GM18909 (cell line): ENCODE results near the gene ZBTB7C.

ENCODE experiments used
- ATAC-seq: cut with Tn5 transposase; IDR thresholded peaks from one replicate; pipeline ENCODE4 v1.9.1; 2021; ENCODE audit warnings: mild to moderate bottlenecking; ENCODE audit not compliant: unreplicated experiment, poor library complexity

ZBTB7C gene

DNA sequence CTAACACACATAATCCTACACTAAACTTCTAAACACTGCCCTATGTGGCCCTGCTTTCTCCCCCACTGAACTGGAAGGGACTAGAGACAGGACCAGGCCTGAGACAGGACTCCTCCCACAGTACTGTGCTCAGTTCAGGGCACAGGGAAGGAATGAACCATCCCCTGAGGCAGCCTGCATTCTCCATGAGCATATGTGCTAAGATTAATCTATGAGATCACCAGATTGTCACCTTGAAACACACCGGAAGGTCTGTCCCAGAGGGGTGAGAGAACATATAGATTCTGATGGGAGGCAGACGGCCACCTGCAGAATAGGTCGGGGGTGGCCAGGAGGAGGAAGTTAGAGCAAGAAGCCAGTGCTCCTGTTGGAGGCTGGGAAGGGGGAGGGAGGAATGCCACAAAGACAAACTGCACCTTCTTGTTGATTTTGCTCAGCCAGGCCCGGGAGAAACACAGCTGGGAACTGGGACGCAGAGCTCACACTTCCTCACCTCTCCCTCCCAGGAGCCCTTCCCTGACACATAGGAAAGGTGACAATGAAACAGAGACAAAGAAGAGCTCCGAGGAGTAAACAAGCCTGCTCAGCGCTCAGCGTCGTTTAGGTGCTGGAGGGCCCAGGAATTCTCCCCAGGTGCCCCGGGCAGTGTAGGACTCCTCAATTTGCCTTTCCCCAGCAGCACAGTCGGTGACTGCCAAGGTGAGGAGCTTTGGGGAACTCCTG, 52.1 kb downstream of the ZBTB7C start:
- ATAC-seq: no peak

DNA sequence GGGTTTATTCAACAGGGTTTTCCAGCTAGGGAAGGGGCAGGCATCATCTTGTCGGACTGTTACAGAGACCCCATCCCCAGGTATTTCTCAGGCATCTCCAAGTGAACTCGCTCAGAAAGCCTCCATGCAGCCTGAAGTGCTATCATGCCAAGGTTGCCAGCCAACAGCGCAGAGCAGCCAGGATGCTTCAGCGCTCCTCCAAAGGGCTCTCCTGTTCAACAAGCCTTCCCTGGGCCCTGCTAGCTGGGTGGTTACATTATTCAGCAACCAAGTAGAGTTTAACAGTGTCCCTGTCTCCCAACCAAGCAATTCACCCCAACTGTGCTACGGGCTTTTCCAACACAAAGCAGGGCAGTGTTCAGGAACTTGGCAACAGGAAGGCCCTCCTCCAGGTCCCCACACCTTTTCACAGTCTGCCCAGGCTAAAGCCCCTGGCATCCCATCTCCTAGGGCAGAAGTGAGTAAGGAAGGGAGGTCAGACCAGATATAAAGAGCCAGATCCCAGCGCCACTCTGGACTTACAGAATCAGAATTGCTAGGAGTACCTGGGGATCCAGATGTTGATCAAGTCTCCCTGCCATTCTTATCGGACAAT, 52.9 kb downstream of the ZBTB7C start:
- ATAC-seq: no peak

DNA sequence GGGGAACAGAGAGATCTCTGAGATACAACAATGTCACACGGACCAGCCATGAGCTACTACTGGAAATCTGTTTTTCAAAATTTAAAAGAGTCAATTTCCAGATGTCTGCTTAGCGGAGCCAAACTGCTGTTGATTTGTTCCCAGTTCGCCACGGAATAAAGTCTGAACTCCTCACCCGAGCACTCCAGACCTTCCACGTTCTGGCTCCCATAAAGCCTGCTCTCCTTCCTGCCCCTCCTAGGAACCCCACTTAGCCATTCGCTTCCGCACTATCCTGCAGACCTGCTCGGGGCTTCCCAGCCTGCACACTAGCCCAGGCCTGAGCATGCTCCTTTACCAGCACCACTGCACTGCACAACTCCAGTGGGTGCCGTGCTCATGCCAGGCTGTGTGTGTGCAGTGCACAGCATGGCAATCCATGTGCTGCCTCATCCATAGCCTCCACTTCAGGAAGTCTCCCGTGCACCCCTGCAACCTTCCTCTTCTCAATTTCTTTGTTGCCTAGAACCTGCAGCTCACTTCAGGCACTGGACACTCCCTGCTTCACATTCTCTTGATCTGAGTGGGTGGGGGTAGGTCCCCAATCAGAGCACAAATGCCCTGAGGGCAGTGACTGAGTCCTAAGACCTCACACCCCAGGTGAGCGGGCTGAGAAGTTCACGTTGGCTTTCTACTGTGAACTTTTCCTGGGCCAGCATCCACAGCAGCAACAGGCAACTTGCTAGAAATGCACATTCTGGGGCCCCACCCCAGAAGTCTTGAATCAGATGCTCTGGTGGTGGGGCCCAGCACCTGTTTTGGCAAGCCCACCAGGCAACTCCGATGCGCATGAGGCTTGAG, 53.7 kb downstream of the ZBTB7C start:
- ATAC-seq: no peak

DNA sequence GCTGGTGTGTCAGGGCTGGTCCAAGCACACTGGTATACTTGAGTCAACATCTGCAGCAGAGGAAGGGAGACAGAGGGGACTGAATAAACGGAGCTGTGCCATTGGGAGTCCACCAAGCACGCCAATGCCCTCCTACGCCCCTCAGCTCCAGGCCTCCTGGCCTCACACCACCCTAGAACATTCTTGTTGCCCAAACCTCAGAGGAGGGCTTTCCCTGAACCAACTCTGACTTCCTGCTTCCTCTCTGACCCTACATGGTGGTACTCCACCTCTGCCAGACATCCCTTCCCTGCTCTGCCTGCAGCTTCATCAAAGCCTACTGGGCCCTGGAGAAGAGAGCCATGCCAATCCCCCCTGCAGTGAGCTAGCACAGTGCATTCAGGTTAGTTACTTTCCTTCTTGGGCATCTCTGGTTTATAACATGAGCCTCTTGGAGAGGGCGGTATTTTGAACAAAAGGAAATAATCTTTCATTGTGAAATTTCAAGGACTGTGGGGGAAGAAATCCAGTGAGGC, 54.4 kb downstream of the ZBTB7C start:
- no peak for ATAC-seq

DNA sequence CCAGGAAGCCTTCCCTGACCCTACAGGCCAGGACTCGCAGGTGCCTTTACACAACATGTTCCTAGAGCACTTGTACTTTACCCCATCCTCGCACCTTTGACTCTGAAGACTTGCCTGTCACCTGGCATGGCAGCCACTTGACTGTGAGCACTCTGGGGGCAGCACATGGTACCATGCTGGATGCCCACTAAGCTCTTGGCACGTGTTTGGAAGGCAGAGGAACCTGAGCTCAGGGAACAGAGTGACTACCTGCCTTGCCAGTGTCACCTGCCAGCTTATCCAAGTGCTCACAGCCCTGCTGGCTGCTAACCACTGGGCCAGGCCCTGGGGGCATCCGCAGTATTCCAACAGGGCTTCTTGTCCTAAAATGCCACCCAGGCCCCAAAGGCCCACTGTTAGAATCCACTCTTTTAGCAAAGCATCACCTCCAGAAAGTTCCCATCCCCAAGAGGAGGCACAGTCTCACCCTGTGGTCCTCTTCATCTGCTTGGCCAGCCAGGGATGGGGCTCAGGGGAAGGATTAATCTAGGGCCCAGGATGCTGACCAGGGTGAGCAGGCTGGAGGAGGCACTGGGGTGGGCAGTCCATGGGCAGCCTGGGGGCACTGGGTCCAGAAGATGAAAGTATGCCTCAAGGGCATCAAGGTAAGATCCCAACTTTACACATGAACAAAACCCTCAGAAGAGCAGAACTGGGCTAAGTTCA, 57.0 kb downstream of the ZBTB7C start:
- ATAC-seq: no peak

DNA sequence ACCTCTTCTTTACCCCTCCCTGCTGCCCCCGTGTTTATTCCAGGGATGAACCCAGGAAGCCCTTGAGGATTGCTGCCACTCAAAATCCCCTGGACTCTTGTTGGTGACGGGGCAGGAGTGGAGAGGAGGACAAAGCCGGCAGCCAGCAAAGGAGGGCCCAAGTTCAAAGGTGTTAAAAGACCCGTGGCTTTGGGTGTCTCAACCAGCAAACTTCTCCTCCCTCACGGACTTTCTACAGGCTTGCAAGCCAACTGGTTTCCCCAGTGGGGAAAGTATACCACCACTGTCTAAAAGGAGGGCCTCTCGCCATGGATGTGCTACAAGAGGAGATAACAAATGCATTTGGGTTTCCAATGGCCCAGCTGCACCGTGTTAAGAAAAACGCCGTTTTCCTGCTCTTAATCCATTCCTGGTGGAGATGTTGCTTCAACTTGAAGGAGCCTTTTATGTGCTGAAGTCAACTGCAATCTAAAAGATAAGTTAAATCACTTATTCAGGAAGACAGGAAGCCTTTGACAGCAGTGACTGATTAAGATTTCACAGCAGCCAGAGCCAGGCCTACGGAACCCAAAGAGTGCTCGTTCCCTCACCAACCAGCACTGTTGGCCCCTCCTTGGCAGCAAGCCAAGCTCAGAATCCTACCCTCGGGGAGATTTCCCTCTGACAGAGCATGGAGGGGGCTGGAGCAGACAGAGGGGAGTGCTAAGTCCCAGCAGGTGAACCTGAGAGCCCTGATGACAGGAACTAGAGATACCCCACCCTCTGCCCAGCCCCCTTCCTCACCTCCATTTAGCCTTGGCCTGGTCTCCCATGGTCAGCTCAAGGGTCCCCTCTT, 57.8 kb downstream of the ZBTB7C start:
- no peak for ATAC-seq

DNA sequence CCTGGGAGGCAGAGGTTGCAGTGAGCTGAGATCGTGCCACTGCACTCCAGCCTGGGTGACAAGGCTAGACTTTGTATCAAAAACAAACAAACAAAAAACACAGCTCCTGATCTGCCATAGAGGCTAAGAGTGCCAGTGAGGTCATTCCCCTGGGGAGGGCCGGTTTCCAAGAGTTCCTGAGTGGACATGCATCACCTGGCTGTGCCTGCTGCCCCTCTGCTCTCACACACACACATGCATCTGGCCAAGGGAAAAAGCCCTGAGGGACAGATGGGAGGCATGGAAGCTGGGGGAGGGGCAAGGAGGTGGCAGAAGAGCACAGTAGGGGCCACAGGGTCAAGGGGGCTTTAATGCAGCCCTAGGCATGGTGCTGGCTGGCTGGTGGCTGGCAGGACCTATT, 60.4 kb downstream of the ZBTB7C start:
- ATAC-seq: no peak

DNA sequence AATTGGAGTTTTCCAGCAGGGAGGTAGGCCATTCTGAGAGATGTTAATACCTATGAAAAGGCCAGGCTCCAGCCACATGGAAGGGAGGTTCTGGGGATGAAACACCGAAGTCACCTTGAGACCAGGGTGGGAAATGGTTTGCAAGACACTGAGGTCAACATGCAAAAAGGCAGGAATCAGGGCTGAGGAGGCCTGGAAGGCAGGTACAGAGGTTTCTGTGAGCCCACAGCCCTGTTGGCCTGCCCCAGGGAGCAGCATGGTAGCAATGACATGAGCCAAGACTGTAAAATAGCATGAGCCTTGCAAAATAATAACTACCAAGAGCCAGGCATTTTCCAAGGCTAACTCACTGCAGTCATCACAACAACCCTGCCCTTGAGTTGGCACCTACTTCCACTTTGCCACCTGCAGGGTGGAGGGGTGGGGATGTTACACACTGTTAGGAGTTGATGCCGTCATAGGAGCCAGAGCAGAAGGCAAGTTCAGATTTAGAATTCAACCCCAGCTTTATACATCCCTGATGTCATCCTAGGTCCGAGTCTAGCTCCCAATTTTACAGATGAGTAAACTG, 61.3 kb downstream of the ZBTB7C start:
- ATAC-seq: no peak

DNA sequence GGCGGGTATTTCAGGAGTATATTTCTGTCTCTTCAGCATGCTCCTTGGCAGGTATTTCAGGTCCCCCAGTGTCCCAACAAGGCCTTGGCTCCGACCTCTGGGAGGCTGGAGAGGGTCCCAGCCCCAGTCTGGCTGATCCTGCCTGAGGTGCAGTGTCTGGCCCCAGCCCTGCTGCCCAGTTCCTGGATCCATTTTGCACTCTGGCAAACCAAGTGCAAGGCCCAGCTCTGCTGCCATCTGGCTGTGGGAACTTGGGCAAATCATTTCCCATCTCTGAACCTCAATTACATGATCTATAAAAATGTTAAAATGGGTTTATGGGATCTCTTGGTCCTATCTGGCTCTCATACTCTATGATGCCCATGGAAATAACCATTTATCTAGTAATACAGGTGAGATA, 63.6 kb downstream of the ZBTB7C start:
- no peak for ATAC-seq

DNA sequence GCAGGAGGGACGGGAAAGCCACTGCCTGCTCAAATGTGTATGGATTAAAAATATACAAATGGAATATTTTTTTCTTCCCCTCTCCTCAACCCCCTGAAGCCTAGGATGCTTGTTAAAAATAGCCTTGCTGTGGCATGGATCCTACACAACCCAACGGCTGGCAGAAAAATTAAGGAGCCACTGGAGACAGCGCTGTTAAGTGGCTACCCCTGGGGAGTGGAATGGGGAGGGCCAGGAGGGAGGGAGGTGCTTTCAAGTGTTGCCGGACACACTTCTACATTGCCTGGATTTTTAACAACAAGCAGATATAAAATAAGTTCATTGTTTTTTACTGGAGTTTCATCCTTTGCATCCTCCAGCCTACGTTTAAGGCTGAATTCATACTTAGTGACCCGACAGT, 66.6 kb downstream of the ZBTB7C start:
- ATAC-seq: no peak

DNA sequence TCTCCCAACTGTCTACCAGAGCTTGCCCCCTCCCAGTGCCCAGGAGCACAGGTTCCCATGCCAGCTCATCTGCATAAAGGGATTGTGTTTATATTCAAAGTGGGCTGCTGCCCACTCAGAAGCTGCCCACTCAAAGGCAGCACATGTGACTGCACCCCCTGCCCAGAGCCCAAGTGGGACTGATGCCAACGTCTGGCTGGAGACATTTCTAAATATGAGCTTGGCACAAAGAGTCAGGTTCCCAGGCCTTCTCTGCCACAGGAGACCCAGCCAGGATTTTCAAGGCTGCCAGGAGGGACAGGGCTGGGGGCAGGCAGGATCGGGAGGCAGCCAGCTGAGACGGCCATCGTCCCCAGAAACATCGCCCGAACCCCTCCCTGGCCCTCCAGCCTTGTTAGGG, 67.1 kb downstream of the ZBTB7C start:
- no peak for ATAC-seq

DNA sequence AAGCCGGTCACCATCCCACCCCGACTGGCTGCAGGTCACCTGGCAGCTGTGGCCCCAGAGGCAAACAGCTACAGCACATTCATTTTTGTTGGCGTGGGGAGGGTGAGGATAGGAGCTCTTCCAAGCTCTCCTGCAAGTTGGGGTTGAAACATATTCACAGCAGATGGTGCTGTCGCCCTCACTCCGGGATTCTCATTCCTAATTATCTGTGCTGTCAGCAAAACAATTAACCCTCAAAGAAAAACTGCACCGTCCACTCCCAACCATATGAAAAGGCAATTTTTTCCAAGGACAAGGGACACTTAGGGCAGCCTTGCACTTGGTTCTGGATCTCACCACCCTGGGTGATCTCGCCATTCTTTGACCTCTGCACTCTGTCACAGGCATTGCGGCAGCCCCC, 68.6 kb downstream of the ZBTB7C start:
- no peak for ATAC-seq

DNA sequence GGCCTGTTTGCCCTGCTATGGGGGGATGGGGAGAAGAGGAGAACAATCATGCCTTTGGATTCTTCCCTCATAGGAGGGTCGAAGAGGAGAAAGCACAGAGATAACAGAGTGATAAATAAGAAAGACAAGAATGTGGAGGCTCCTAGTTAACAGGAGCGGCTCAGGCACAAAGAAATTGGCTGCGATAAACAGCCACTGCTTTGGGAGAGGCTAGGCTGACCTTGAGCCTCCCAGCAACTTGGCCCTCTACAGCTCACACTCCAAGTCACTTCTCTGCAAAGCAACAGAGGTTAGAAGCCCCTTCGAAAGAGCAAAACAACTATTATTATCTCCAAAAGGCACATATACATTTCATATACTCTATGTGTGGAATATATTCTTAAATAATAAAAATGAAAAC, 69.5 kb downstream of the ZBTB7C start:
- no peak for ATAC-seq

DNA sequence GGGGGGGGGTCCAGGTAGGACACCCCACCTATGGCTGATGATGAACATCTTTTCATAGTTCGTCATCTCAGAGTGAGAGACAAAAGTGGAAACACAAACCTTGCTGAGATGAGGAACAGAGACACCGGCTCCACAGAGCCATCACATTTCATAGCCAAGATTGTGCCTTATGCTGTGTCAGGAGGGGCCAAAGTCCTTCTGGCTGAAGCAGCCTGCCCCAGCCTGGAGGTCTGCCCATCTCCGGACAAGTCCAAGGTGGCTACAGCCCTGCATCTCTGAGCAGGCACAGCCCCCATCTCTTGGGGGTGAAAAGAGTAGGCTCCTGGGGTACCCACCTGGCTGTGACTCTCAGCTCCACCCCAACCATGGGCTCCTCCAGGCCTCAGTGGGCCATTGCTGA, 70.3 kb downstream of the ZBTB7C start:
- no peak for ATAC-seq

DNA sequence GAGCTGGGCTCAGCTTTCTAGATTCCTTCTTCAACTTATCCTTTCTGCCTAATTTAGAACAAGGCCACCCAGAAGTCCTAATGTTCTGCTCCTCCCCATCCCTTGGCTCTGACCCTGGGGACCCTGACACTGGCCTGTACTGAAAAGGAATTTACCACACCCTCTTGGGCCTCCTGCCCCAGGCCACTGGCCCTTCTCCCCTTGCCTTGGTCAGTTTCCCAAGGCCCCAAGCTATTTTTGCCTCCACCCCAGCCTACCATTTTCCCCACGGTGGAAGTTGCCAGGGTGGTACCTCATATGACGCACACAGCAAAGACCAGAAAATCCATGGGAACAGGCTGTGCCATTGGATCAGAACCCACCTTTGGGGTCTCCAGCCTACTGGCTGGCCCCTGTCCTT, 72.1 kb downstream of the ZBTB7C start:
- ATAC-seq: no peak

DNA sequence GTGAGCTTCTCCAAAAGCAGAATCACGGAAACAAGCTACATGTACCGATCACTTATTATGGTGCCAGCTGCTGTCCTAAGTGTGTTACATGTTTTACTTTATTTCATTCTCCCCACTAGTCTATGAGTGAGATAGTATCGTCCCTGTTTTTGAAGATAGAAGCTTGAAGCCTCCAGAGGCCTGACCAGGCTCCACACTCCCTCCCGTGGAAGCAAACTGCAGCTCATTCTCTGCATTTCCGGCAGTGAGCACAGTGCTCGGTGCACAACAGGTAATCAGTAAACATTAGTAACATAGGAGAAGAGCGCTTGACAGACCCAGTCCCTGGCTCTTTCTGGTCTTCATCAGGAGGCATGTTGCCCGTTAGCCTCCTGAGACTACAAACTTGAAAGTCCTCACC, 72.9 kb downstream of the ZBTB7C start:
- ATAC-seq: no peak

DNA sequence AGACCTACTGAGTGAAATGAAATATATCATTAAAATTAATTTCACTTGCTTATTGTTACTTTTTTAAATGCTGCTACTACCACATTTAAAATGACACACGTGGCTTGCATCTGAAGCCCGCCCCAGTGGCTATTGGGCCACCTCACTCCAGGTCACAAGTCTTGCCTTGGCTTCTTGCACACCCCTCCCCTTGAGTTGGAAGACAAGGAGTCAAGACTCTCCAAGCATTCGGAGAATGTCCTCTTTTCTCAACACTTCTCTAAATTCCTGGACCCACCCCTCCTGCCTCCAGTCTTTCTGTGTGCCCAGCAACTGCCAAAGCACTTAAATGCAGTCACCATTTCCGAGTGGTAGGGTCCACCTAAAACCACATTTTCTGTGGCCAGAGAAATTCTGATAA, 73.4 kb downstream of the ZBTB7C start:
- no peak for ATAC-seq

DNA sequence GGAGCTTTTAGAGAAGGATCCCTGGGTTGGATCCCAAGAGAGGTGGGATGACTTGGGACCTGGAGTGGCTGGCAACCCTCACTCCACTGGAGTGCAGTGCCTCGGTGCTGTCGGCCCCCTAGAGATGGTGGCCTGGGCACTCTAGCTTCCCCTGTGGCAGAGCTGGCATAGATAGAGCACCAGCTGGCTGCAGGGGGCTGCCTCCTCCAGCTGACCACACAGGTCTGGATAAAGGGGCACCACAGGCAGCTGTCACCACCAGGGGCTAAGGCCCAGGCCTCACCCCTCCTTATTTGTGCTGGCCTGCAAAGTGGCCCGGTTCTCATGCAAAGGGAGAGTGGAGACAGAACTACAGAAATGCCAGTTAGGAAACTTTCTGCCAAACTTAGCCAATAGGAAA, 74.3 kb downstream of the ZBTB7C start:
- no peak for ATAC-seq

DNA sequence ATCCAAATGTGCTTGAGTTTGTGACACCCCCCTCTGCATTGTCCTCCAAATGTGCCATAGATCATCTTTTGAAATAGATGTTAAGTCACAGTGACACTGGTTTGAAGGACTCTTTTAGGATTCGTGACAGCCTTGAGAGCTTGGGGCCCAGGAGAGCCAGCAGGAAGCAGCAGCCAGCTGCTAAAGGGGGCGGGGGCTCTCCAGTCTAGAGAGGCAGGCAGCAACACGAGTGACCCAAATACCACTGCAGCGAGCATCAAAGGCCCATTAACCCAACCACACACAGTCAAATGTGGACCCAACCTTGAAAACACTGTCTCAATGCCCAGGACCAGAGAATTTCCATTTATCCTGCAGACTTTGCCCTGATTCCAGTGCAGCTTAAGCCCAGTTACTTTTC, 75.6 kb downstream of the ZBTB7C start:
- no peak for ATAC-seq
